Vagina (tissue), 2 donors: ENCODE measurements around the gene FGG. TPM values are rescaled to one million over a fixed set of nuclear protein-coding genes. Genes with fewer than 3 reads are reported as not detected.

Experiments used
- DNase-seq, 2 donors: peaks; one replicate each; pipeline ENCODE4 v3.0.0-alpha.2; 2017; ENCODE audit errors: extremely low spot score in 2 of 2
- H3K27ac ChIP-seq: fragments of 200-600 bp; sonication (generic); one replicate; pipeline ENCODE4 v1.5.1; 2019
- H3K27me3 ChIP-seq: fragments of 200-600 bp; sonication (generic); one replicate; pipeline ENCODE4 v1.5.1; 2019
- H3K36me3 ChIP-seq, 2 donors: fragments of 200-600 bp; sonication (generic); one replicate each; pipeline ENCODE4 v1.5.1; 2017 to 2019
- H3K4me1 ChIP-seq: fragments of 200-600 bp; sonication (generic); one replicate; pipeline ENCODE4 v1.5.1; 2019
- H3K4me3 ChIP-seq, 2 donors: fragments of 200-600 bp; sonication (generic); 1 replicate in 1 of 2; 2 replicates in 1 of 2; pipeline ENCODE4 v1.5.1; 2016 to 2019
- H3K9me3 ChIP-seq: fragments of 200-600 bp; sonication (generic); one replicate; pipeline ENCODE4 v1.5.1; 2019
- POLR2A ChIP-seq, 2 donors: fragments of 450-650 bp; IDR thresholded peaks; one replicate each; pipeline ENCODE4 v1.6.1; 2017; ENCODE audit warnings: antibody characterized with exemption in 2 of 2, mild to moderate bottlenecking in 2 of 2, moderate library complexity in 2 of 2
- POLR2AphosphoS5 ChIP-seq, 2 donors: sonication (generic); formaldehyde crosslinking; IDR thresholded peaks; one replicate each; pipeline ENCODE4 v1.9.0; 2017; ENCODE audit warnings: antibody characterized with exemption in 2 of 2, mild to moderate bottlenecking in 2 of 2, low read depth in 1 of 2; ENCODE audit not compliant: insufficient read depth in 1 of 2
- intact Hi-C: fragments of 100-400 bp; cut with DNase I; formaldehyde crosslinking; loops from one replicate; pipeline ENCODE4 v1.15.1; 2023
- total RNA-seq: library from RNA; depleted of rRNA; stranded (reverse); fragments of >200 nt; gene quantifications from one replicate; pipeline ENCODE4 v1.2.3, GENCODE V29; 2016
- TF ChIP-seq, protein P1 (sequence below), 3 experiments: fragments of 450-650 bp in 2 of 3; fragments of 200-600 bp in 1 of 3; sonication (generic) in 1 of 3; IDR thresholded peaks; one replicate each; pipeline ENCODE4 v1.5.1; 2017 to 2019; ENCODE audit warnings: antibody characterized with exemption in 3 of 3, mild to moderate bottlenecking in 2 of 3, moderate library complexity in 2 of 3

Gene FGG
- total RNA-seq, 1 donor from 2014 or later: not detected

- H3K4me1 ChIP-seq: no peaks in the 10 kb centered on the region
- DNase-seq: no peak
- H3K27ac ChIP-seq: no peak overlapping the region
- H3K9me3 ChIP-seq: no peaks in the 10 kb centered on the region
- no peak overlapping the region for H3K4me3 ChIP-seq
- H3K36me3 ChIP-seq: no peaks in the 10 kb centered on the region
- H3K27me3 ChIP-seq: no peaks in the 10 kb centered on the region
- TF ChIP-seq POLR2A (IDR thresholded peaks at IDR 0.05) (no peak), POLR2AphosphoS5 (IDR thresholded peaks at IDR 0.05; ENCODE audit: insufficient read depth in 1 of 2, low read depth in 1 of 2) (no peak)
- TF ChIP-seq, protein P1, sequence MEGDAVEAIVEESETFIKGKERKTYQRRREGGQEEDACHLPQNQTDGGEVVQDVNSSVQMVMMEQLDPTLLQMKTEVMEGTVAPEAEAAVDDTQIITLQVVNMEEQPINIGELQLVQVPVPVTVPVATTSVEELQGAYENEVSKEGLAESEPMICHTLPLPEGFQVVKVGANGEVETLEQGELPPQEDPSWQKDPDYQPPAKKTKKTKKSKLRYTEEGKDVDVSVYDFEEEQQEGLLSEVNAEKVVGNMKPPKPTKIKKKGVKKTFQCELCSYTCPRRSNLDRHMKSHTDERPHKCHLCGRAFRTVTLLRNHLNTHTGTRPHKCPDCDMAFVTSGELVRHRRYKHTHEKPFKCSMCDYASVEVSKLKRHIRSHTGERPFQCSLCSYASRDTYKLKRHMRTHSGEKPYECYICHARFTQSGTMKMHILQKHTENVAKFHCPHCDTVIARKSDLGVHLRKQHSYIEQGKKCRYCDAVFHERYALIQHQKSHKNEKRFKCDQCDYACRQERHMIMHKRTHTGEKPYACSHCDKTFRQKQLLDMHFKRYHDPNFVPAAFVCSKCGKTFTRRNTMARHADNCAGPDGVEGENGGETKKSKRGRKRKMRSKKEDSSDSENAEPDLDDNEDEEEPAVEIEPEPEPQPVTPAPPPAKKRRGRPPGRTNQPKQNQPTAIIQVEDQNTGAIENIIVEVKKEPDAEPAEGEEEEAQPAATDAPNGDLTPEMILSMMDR (IDR thresholded peaks at IDR 0.05): no peak
- intact Hi-C loops: no loop called here
Observed at GRCh38 chr4:154573190-154573870, 39.1 kb downstream of the FGG start.

GRCh38 chr4:154569584-154569983 is 42.9 kb downstream of the FGG start:
- DNase-seq: no peak
- Histone ChIP-seq H3K9me3 (no peaks in the 10 kb centered on the region), H3K27me3 (no peaks in the 10 kb centered on the region), H3K36me3 (no peaks in the 10 kb centered on the region), H3K4me3 (no peak overlapping the region), H3K27ac (no peak overlapping the region), H3K4me1 (no peaks in the 10 kb centered on the region)
- intact Hi-C loops: no loop called here
- TF ChIP-seq POLR2A (IDR thresholded peaks at IDR 0.05) (no peak), POLR2AphosphoS5 (IDR thresholded peaks at IDR 0.05; ENCODE audit: insufficient read depth in 1 of 2, low read depth in 1 of 2) (no peak)
- TF ChIP-seq, protein P1 (IDR thresholded peaks at IDR 0.05): no peak

- Histone ChIP-seq H3K4me1 (no peaks in the 10 kb centered on the region), H3K27ac (no peak overlapping the region), H3K36me3 (no peaks in the 10 kb centered on the region), H3K27me3 (no peaks in the 10 kb centered on the region), H3K9me3 (no peaks in the 10 kb centered on the region), H3K4me3 (no peak overlapping the region)
- TF ChIP-seq POLR2A (IDR thresholded peaks at IDR 0.05): no peak
- no peak for TF ChIP-seq POLR2AphosphoS5 (IDR thresholded peaks at IDR 0.05; ENCODE audit: insufficient read depth in 1 of 2, low read depth in 1 of 2)
- TF ChIP-seq, protein P1 (IDR thresholded peaks at IDR 0.05): no peak
- intact Hi-C loops: no loop called here
- DNase-seq: no peak
Observed at GRCh38 chr4:154569028-154569427, 43.4 kb downstream of the FGG start.

GRCh38 chr4:154566639-154567204 is 45.7 kb downstream of the FGG start:
- Histone ChIP-seq H3K4me3 (no peak overlapping the region), H3K36me3 (no peaks in the 10 kb centered on the region), H3K27ac (no peak overlapping the region), H3K4me1 (no peaks in the 10 kb centered on the region), H3K9me3 (no peaks in the 10 kb centered on the region), H3K27me3 (no peaks in the 10 kb centered on the region)
- TF ChIP-seq, protein P1 (IDR thresholded peaks at IDR 0.05): no peak
- no peak for TF ChIP-seq POLR2A (IDR thresholded peaks at IDR 0.05)
- no peak for TF ChIP-seq POLR2AphosphoS5 (IDR thresholded peaks at IDR 0.05; ENCODE audit: insufficient read depth in 1 of 2, low read depth in 1 of 2)
- intact Hi-C loops: no loop called here
- DNase-seq: no peak

GRCh38 chr4:154565704-154566103 is 46.8 kb downstream of the FGG start:
- H3K4me1 ChIP-seq: no peaks in the 10 kb centered on the region
- no peak overlapping the region for H3K4me3 ChIP-seq
- intact Hi-C loops: no loop called here
- H3K27ac ChIP-seq: no peak overlapping the region
- H3K36me3 ChIP-seq: no peaks in the 10 kb centered on the region
- no peak for DNase-seq
- no peaks in the 10 kb centered on the region for H3K27me3 ChIP-seq
- TF ChIP-seq POLR2AphosphoS5 (IDR thresholded peaks at IDR 0.05; ENCODE audit: insufficient read depth in 1 of 2, low read depth in 1 of 2): no peak
- TF ChIP-seq POLR2A (IDR thresholded peaks at IDR 0.05): no peak
- TF ChIP-seq, protein P1 (IDR thresholded peaks at IDR 0.05): no peak
- H3K9me3 ChIP-seq: no peaks in the 10 kb centered on the region
